Immature natural killer cell (primary cell): ENCODE measurements around the gene N4BP2L2. TPM values are rescaled to one million over a fixed set of nuclear protein-coding genes. Genes with fewer than 3 reads are reported as not detected.

Experiments
- DNase-seq, 3 donors: peaks; one replicate each; pipeline ENCODE4 v3.0.0; 2022; ENCODE audit warnings: mixed read lengths in 1 of 3
- H3K27ac Mint-ChIP-seq, 6 donors: one replicate each; pipeline ENCODE4 v1.8.0; 2020; ENCODE audit warnings: mixed read lengths in 6 of 6, mild to moderate bottlenecking in 5 of 6, inconsistent platforms in 4 of 6, moderate library complexity in 3 of 6
- H3K27me3 Mint-ChIP-seq, 3 donors: one replicate each; pipeline ENCODE4 v1.8.0; 2020 to 2021; ENCODE audit warnings: low read depth in 3 of 3, mild to moderate bottlenecking in 3 of 3, mixed read lengths in 3 of 3, moderate library complexity in 3 of 3, inconsistent platforms in 1 of 3
- H3K36me3 Mint-ChIP-seq, 3 donors: one replicate each; pipeline ENCODE4 v1.8.0; 2020; ENCODE audit warnings: mixed read lengths in 3 of 3, inconsistent platforms in 2 of 3, mild to moderate bottlenecking in 2 of 3
- H3K4me1 Mint-ChIP-seq, 2 donors: one replicate each; pipeline ENCODE4 v1.8.0; 2020; ENCODE audit warnings: inconsistent platforms in 2 of 2, mild to moderate bottlenecking in 2 of 2, mixed read lengths in 2 of 2, moderate library complexity in 1 of 2
- H3K4me3 Mint-ChIP-seq, 5 donors: one replicate each; pipeline ENCODE4 v1.8.0; 2020; ENCODE audit warnings: mild to moderate bottlenecking in 5 of 5, mixed read lengths in 5 of 5, inconsistent platforms in 3 of 5, moderate library complexity in 3 of 5
- H3K9me3 Mint-ChIP-seq, 6 donors: one replicate each; pipeline ENCODE4 v1.8.0; 2020; ENCODE audit warnings: mild to moderate bottlenecking in 6 of 6, mixed read lengths in 6 of 6, inconsistent platforms in 4 of 6, moderate library complexity in 3 of 6
- polyA plus RNA-seq, 3 donors: library from polyadenylated mRNA; unstranded; fragments of 300-500 nt; fragmentation: Illumina TruSeq; gene quantifications; one replicate each; pipeline ENCODE4 v1.2.3, GENCODE V29; 2021

Gene N4BP2L2
- polyA plus RNA-seq, 3 donors from 2014 or later = 82.9 to 112 (median 105) TPM

DNA sequence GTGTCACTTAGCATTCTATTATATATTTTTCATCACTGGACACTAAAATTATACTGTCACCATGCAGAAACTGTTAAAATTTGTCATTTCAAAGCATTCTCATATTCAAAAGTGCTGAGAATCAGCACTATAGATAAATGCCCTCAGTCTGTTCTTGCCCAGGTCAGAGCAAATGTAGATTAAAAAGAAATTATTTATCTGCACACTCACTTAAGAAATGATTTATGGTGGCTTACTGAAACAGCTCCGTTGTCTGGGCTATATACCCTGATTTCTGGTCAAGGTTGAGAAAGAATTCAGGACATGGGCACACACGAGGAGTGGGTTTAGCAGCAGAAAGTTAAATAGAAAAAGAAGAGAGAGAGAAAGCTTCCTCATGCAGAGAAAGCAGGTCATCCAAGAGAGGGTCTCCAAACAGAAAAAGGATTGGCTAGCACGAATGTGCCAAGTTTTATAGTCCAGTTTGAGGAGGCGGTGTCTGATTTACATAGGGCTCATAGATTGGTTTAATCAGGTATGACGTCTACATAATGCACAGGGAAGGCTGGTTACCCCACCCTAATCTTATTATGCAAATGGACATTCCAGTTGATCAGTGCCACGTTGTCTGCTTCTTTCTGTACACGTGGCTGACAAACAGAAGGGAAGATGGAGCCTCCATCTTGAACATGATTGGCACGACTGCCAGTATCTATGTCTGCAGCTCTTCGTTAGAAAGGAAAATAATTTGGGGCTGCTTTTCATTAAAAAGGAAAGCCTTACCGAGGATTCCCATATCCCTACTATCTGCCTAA, 63.4 kb downstream of the N4BP2L2 start:
- DNase-seq = no peak
- Mint-ChIP-seq H3K27me3 (peaks cover 0 to 3% (median 0%) of the 10 kb centered on the region in 3 donors), H3K4me3 (no peak overlapping the region), H3K4me1 (no peaks in the 10 kb centered on the region), H3K27ac (no peak overlapping the region), H3K9me3 (no peaks in the 10 kb centered on the region), H3K36me3 (peaks cover 19 to 23% (median 19%) of the 10 kb centered on the region in 3 donors)

DNA sequence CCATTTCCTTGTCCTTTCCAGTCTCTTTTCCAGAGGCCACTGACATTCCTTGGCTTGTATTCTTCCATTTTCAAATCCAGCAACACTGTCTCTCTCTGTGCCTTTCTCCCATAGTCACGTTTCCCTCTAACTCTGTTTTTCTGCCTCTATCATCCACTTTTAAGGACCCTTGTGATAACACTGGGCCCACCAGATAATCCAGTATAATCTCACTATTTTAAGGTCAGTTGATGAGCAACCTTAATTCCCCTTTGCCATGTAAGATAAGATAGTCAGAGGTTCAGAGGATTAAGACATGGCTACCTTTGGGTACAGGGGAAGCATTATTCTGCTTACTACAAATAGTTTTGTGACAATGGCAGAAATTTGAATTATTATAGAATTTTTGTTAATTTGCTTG, 64.9 kb downstream of the N4BP2L2 start:
- no peak overlapping the region for H3K27ac Mint-ChIP-seq
- H3K4me3 Mint-ChIP-seq = no peak overlapping the region
- H3K27me3 Mint-ChIP-seq = peaks cover 0 to 1% (median 0%) of the 10 kb centered on the region in 3 donors
- no peaks in the 10 kb centered on the region for H3K9me3 Mint-ChIP-seq
- DNase-seq = no peak
- peaks cover 10 to 22% (median 18%) of the 10 kb centered on the region in 3 donors for H3K36me3 Mint-ChIP-seq
- no peaks in the 10 kb centered on the region for H3K4me1 Mint-ChIP-seq

DNA sequence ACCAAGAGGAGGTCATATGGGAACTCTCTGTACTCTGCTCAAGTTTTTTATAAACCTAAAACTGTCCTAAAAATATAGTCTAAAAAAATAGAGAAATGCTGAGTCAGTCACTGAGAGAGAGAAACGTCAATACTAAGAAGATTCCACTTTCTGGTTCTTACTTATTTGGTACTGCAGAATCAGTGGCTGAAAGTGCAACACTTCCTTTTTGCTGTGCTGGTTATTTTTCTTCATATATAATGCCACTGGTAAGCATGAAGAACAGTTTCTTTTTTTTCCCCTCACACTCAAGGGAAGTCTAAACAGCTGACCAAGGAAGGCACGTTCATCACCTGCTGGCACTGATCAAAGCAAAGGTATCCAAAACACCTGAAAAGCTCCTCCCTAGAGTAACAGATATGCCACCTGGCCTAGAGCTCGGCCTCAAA, 66.4 kb downstream of the N4BP2L2 start:
- Mint-ChIP-seq H3K4me3 (no peak overlapping the region), H3K4me1 (no peaks in the 10 kb centered on the region), H3K27me3 (peaks cover 0 to 2% (median 0%) of the 10 kb centered on the region in 3 donors), H3K27ac (peak overlapping the region in 1 of 6 donors; percentile 5), H3K36me3 (peaks cover 7 to 13% (median 7%) of the 10 kb centered on the region in 3 donors), H3K9me3 (no peaks in the 10 kb centered on the region)
- no peak for DNase-seq

DNA sequence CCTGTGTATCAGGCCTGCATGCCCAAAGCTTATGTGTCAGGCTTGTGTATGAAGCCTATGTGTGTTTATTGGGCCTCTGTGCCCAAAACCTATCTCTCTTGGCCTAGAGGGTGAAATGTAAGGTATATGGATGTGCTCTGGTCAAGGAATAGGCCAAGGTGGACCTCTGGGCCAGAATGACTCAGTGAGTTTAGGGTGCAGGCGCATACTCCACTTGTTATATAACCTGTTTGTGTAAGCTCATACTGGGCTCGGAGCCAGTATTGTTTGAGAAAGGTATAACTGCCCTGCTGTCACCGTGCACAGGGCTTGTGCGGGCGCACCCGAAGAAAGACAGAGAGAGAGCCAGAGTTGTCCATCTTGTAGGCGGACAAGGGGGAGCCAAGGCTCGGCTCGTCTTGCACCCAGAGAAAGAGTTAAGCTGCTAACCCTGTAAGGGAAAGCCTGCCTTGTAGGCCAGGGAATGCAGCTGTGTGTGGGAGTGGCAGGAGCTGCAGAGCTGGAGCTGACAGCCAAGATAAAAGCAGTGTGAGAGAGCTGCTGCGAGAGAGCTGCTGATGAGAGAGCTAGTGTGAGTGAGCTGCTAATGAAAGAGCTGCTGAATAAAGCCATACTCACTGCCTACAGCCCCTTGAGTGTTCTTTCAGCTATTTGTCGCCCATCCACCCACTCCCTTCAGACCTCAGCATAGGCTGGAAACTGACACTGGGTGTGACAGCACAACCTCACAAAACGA, 67.2 kb downstream of the N4BP2L2 start:
- no peaks in the 10 kb centered on the region for H3K9me3 Mint-ChIP-seq
- DNase-seq = no peak
- no peak overlapping the region for H3K27ac Mint-ChIP-seq
- peaks cover 4 to 10% (median 5%) of the 10 kb centered on the region in 3 donors for H3K36me3 Mint-ChIP-seq
- H3K4me1 Mint-ChIP-seq = no peaks in the 10 kb centered on the region
- no peak overlapping the region for H3K4me3 Mint-ChIP-seq
- H3K27me3 Mint-ChIP-seq = peaks cover 0 to 2% (median 0%) of the 10 kb centered on the region in 3 donors

DNA sequence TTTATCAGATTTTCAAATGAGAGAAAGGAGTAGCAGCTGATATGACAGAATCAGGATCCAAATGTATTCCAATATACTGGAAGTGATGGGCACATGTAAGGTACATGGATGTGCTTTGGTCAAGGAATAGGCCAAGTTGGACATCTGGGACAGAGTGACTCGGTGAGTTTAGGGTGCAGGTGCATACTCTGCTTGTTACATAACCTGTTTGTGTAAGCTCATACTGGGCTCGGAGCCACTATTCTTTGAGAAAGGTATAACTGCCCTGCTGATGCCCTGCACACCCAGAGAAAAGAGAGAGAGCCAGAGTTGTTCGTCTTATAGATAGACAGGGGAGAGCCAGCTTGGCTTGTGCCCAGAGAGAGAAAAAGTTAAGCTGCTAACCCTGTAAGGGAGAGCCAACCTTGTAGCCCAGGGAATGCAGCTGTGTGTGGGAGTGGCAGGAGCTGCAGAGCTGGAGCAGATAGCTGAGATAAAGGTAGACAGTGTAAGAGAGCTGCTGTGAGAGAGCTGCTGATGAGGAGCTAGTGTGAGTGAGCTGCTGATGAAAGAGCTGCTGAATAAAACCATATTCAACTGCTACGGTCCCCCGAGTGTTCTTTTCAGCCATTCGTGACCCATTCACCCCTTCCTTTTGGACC, 70.0 kb downstream of the N4BP2L2 start:
- Mint-ChIP-seq H3K27me3 (peaks cover 0 to 2% (median 0%) of the 10 kb centered on the region in 3 donors), H3K36me3 (peaks cover 3 to 9% (median 4%) of the 10 kb centered on the region in 3 donors)

DNA sequence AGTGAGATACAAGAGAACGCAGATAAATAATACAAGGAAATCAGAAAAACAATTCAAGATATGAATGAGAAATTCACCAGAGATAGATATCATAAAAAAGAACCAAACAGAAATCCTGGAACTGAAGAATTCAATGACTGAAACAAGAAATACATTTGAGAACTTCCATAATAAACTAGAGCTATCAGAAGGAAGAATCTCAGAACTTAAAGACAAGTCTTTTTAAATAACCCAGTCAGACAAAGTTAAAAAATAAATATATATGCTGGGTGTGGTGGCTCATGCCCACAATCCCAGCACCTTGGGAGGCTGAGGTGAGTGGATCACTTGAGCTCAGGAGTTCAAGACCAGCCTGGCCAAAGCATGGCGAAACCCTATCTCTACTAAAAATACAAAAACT, 82.0 kb downstream of the N4BP2L2 start:
- no peaks in the 10 kb centered on the region for H3K4me1 Mint-ChIP-seq
- peaks cover 8 to 32% (median 22%) of the 10 kb centered on the region in 6 donors for H3K9me3 Mint-ChIP-seq
- peaks cover 39 to 66% (median 63%) of the 10 kb centered on the region in 3 donors for H3K36me3 Mint-ChIP-seq
- no peak overlapping the region for H3K27ac Mint-ChIP-seq
- no peak for DNase-seq
- peaks cover 0 to 3% (median 0%) of the 10 kb centered on the region in 3 donors for H3K27me3 Mint-ChIP-seq
- H3K4me3 Mint-ChIP-seq = no peak overlapping the region

More for the DNA sequence above, 70.0 kb downstream of the N4BP2L2 start:
- Mint-ChIP-seq H3K9me3 (no peaks in the 10 kb centered on the region), H3K27ac (no peak overlapping the region), H3K4me3 (no peak overlapping the region), H3K4me1 (no peaks in the 10 kb centered on the region)
- no peak for DNase-seq

DNA sequence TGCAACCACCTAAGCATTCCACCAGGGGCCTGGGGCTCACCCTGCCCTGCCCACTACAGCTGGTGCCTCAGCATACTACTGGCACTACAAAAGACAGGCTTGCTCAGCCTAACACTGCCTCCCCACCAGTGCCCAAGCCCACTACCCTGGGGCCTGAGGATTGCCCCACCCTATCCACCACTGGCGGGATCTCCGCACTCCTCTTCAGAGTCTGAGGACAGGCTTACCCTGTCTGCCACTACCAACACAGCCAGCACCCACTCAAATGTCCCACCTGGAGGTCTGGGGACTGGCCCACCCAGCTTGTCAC, 83.0 kb downstream of the N4BP2L2 start:
- Mint-ChIP-seq H3K27ac (no peak overlapping the region), H3K4me3 (no peak overlapping the region), H3K9me3 (peaks cover 8 to 32% (median 23%) of the 10 kb centered on the region in 6 donors), H3K4me1 (no peaks in the 10 kb centered on the region), H3K27me3 (peaks cover 0 to 3% (median 3%) of the 10 kb centered on the region in 3 donors), H3K36me3 (peaks cover 34 to 69% (median 58%) of the 10 kb centered on the region in 3 donors)
- DNase-seq = no peak

DNA sequence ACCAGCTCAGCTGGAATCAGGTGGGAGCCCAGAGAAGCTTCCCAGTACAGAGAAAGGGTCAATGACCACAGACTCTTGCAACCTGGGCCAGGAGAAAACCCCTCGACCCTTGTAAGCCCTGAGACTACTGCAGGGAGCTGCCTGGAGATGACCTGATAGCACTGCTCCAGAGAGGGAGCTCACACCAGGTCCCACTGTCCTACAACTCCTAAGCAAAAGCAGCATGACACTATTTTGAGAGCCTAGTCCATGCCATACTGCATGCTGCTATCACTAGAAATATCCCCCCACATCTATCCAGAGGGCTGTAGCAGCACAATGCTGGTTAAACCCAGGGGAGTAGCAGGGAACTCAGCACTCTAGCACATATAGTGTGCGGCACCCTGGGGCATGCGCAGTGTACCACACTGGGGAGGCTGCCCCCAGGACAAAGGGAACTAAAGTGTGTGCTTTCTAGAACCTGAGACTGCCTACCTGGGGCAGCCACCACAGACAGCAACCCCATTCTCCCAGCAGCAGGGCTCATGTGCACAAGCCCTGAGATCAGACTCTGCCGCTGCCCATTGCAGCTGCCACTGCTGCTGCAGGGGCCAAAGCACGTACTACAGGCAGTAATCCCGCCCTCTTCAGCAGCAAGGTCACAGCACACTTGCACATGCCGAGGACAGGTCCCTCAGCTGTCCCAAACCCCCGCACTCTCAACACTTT, 83.6 kb downstream of the N4BP2L2 start:
- Mint-ChIP-seq H3K27ac (no peak overlapping the region), H3K4me3 (no peak overlapping the region), H3K9me3 (peaks cover 8 to 32% (median 23%) of the 10 kb centered on the region in 6 donors), H3K27me3 (peaks cover 0 to 3% (median 3%) of the 10 kb centered on the region in 3 donors), H3K4me1 (no peaks in the 10 kb centered on the region), H3K36me3 (peaks cover 34 to 64% (median 55%) of the 10 kb centered on the region in 3 donors)
- no peak for DNase-seq

DNA sequence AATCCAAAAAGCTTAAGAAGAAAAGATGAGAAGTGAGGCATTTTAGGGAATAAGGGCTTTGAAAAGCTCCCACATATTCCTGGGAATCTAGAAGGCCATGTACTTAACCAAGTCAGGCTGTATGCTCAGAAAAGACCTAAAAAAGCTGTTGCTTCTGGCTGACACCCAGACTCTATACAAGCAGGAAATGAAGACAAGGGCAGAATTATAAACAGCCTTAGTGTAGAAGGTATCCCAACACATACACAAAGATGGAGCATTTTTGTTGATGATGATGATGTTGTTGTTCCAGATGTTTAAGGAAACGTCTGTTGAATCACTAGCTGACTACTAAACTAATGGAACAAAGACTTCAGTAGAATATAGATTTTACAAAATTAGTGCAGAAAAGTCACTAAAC, 84.6 kb downstream of the N4BP2L2 start:
- no peaks in the 10 kb centered on the region for H3K4me1 Mint-ChIP-seq
- peaks cover 25 to 57% (median 45%) of the 10 kb centered on the region in 3 donors for H3K36me3 Mint-ChIP-seq
- DNase-seq = no peak
- H3K27me3 Mint-ChIP-seq = peaks cover 0 to 3% (median 3%) of the 10 kb centered on the region in 3 donors
- peaks cover 8 to 29% (median 21%) of the 10 kb centered on the region in 6 donors for H3K9me3 Mint-ChIP-seq
- no peak overlapping the region for H3K27ac Mint-ChIP-seq
- no peak overlapping the region for H3K4me3 Mint-ChIP-seq

DNA sequence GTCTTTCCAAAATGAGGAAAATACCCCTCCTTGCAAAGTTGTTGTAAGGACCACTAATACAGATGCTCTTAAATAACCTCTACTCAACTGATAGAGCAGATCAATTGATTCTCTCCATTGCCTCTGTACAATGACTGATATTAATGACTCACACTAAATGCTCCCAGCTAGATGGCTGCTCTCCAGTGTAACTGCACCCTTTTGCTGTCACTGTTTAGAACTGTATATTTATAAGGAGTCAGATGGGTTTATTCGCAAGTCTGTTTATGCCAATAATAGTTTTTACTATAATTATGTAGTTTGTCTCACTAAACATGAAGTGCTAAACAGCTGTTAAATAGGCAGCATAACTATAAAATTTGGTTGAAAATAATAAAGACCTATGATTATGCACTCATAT, 89.6 kb downstream of the N4BP2L2 start:
- H3K4me3 Mint-ChIP-seq = no peak overlapping the region
- peaks cover 0 to 2% (median 0%) of the 10 kb centered on the region in 6 donors for H3K9me3 Mint-ChIP-seq
- no peak overlapping the region for H3K27ac Mint-ChIP-seq
- DNase-seq = no peak
- H3K36me3 Mint-ChIP-seq = peaks cover 7 to 20% (median 14%) of the 10 kb centered on the region in 3 donors
- H3K27me3 Mint-ChIP-seq = peaks cover 0 to 3% (median 0%) of the 10 kb centered on the region in 3 donors
- H3K4me1 Mint-ChIP-seq = no peaks in the 10 kb centered on the region

DNA sequence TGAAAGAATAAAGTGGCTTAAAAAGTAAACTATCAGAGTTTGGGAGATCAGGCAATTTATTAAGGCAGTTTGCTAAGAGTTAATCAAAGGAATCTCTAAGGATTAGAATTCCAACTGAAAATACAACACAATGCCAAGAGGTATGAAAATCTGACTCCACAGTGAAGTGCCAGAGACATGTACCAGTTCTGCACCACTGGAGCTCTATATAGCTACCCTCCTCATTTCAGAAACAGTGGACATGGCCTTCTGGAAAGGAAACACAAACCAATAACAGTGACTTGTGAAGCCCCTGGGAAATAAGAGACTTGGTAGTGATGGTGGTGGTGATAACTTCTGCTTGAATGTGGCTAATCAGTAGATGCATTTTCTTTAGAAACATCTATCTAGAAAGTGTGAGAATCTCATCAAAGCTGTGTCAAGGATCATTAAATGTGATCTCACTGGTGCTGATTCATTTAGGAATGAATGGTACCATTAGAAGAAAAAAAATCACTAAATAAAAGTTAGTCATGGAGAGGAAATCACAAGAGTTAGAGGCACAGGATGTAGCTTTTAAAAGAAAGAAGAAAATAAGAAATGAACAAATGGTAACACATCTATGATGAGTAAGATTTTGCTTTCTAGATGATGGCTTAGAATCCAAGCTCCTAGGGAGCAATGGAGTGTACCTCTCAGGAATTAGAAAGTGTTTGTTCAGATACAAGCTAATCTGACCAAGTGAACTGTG, 90.5 kb downstream of the N4BP2L2 start:
- H3K9me3 Mint-ChIP-seq = peaks cover 0 to 2% (median 0%) of the 10 kb centered on the region in 6 donors
- peaks cover 0 to 3% (median 0%) of the 10 kb centered on the region in 3 donors for H3K27me3 Mint-ChIP-seq
- H3K4me1 Mint-ChIP-seq = no peaks in the 10 kb centered on the region
- no peak overlapping the region for H3K27ac Mint-ChIP-seq
- no peak for DNase-seq
- H3K4me3 Mint-ChIP-seq = no peak overlapping the region
- peaks cover 7 to 21% (median 12%) of the 10 kb centered on the region in 3 donors for H3K36me3 Mint-ChIP-seq

DNA sequence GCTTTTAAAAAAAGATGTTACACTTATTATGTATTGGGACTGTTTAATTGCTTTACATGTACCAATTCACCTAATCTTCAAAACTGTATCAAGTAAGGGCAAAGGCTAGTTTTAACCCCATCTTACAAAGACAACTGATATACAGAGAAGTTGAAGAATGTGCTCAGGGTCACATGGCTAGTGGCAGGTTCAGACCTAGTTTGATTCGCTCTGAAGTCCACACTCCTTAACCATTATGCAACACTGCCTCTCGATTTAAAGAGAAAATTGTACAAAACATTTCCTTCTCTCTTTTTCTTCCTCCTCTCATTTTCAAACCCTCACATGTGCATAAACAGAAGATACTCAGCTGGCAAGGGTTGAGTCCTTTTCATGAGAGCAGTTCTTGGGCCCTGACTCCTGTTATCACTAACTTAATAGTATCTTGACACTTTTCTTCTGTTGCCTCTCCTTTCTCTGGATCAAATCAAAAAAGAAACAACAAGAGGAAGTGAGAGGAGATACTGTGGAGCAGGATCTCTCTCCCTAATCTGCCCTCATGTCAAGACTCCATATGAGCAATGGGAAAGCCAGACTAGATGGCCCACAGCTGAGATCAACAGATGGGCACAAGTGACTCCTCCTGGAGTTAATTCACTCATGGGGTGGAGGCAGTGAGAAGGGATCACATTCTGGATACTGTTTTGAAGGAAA, 91.7 kb downstream of the N4BP2L2 start:
- no peak for DNase-seq
- H3K27me3 Mint-ChIP-seq = peaks cover 0 to 3% (median 0%) of the 10 kb centered on the region in 3 donors
- H3K9me3 Mint-ChIP-seq = peaks cover 0 to 2% (median 0%) of the 10 kb centered on the region in 6 donors
- peaks cover 7 to 16% (median 13%) of the 10 kb centered on the region in 3 donors for H3K36me3 Mint-ChIP-seq
- no peak overlapping the region for H3K27ac Mint-ChIP-seq
- no peak overlapping the region for H3K4me3 Mint-ChIP-seq
- no peaks in the 10 kb centered on the region for H3K4me1 Mint-ChIP-seq
